ENCODE data around the gene CD38. TPM values are rescaled to one million over a fixed set of nuclear protein-coding genes. Genes with fewer than 3 reads are reported as not detected.
"Not testable (repeated sequence)": the region's sequence is repeated elsewhere in the genome, so short reads cannot be mapped to it uniquely, and the experiment has no call there.

Gene CD38
- total and polyA plus RNA-seq, 2 donors, result 1.4 to 2.0 TPM

DNA sequence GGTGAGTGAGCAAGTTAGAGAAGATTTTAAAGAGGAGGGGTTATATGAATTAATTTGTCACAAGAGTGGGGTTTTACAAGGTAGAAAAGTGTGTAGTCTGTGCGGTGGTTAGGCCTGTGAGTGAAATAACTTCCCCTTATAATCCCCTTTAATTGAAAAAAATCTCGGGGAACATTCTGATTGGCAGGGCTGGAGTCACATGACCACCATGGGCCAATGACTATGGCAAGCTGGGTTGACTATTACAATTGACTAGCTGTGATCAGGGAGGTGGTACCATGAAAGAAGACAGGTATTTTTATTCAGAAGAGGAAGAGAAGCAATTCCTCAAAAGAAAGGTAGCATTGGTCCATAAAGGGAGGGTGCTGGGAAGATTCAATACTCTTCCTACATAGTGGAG, 27.0 kb upstream of the CD38 start:
- WGBS, result 97% methylated on average over 2 of the region's 2 CpGs
- no peak overlapping the region for H3K27ac ChIP-seq (ENCODE audit: low read depth)

GRCh38 chr4:15753081-15753480, 25.0 kb upstream of the CD38 start:
- Histone ChIP-seq H3K4me3 (ENCODE audit: low read depth, low read length) (no peak overlapping the region), H3K27ac (ENCODE audit: low read depth) (no peak overlapping the region), H3K4me1 (ENCODE audit: insufficient read depth) (no peaks in the 10 kb centered on the region), H3K36me3 (ENCODE audit: insufficient read depth) (no peaks in the 10 kb centered on the region)
- DNase-seq (ENCODE audit: extremely low spot score), result no peak
- WGBS, result 75% methylated on average over 6 of the region's 6 CpGs

More for the DNA sequence above, 27.0 kb upstream of the CD38 start:
- Histone ChIP-seq H3K36me3 (ENCODE audit: insufficient read depth) (no peaks in the 10 kb centered on the region), H3K4me3 (ENCODE audit: low read depth, low read length) (no peak overlapping the region), H3K4me1 (ENCODE audit: insufficient read depth) (no peaks in the 10 kb centered on the region)
- no peak for DNase-seq (ENCODE audit: extremely low spot score)

DNA sequence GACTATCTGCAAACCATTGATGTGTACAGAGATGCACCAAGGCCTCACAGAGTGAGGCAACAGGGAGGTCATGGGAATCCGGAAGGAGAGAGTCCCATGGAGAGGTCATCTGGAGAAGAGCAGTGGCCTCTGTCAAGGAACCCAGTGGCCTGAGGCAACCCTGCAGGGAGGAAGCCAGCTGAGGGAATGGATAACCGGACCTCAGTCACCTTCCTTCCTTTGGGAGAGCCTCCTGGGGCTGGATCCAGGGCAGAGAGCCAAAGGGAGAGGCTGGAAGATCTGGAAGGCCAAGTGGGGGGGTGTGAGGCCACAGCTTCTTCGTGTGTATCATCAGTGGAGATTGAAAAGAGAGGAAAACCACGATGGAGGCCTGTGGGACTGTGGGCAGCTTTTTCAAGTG, 24.3 kb upstream of the CD38 start:
- no peaks in the 10 kb centered on the region for H3K4me1 ChIP-seq (ENCODE audit: insufficient read depth)
- no peak overlapping the region for H3K27ac ChIP-seq (ENCODE audit: low read depth)
- H3K4me3 ChIP-seq (ENCODE audit: low read depth, low read length), result no peak overlapping the region
- 45% methylated on average over 4 of the region's 4 CpGs for WGBS
- H3K36me3 ChIP-seq (ENCODE audit: insufficient read depth), result no peaks in the 10 kb centered on the region
- DNase-seq (ENCODE audit: extremely low spot score), result no peak

GRCh38 chr4:15754323-15754722, 23.8 kb upstream of the CD38 start:
- Histone ChIP-seq H3K36me3 (ENCODE audit: insufficient read depth) (no peaks in the 10 kb centered on the region), H3K27ac (ENCODE audit: low read depth) (no peak overlapping the region), H3K4me3 (ENCODE audit: low read depth, low read length) (no peak overlapping the region), H3K4me1 (ENCODE audit: insufficient read depth) (no peaks in the 10 kb centered on the region)
- DNase-seq (ENCODE audit: extremely low spot score), result no peak
- 46% methylated on average over 4 of the region's 4 CpGs for WGBS

DNA sequence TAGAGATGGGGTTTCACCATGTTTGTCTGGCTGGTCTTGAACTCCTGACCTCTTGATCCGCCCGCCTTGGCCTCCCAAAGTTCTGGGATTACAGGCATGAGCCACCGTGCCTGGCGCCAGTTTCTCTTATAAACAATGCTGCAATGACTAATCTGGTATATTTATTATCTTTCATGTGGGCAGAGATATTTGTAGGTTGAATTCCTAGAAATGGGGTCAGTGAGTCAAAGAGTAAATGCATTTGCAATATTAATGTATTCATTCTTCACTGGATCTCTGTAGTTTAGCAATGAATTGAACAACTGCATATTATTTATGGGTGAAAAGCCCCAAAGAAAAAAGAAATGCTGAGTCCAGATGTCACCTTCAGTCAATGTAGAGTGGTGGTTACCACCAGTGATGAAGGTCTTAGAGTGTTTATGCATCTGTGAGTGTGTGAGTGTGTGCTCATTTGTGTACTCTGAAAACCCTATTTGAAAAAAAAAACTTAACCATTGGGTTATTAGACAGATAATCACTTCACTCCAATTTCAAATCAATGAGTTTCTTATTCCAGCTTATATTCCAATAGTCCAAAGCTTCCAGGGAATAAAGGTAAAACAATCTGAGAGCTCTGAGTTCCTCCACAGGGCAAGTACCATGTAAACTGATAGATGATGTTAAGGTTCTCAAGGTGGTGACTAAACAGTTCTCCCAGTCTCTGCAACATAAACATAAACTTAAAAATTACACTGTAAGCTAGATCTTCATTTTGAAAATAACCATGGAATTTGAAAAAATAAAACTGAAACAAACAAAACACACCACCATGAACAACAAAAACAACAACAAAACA, 22.6 kb upstream of the CD38 start:
- 74% methylated on average over 4 of the region's 4 CpGs for WGBS
- no peak for DNase-seq (ENCODE audit: extremely low spot score)
- Histone ChIP-seq H3K36me3 (ENCODE audit: insufficient read depth) (no peaks in the 10 kb centered on the region), H3K27ac (ENCODE audit: low read depth) (no peak overlapping the region), H3K4me1 (ENCODE audit: insufficient read depth) (no peaks in the 10 kb centered on the region), H3K4me3 (ENCODE audit: low read depth, low read length) (no peak overlapping the region)

- 69% methylated on average over 6 of the region's 6 CpGs for WGBS
- no peak for DNase-seq (ENCODE audit: extremely low spot score)
Measured at GRCh38 chr4:15756361-15756861, 21.7 kb upstream of the CD38 start.

GRCh38 chr4:15757054-15757453, 21.1 kb upstream of the CD38 start:
- WGBS, result 62% methylated on average over 4 of the region's 4 CpGs
- Histone ChIP-seq H3K4me3 (ENCODE audit: low read depth, low read length) (no peak overlapping the region), H3K4me1 (ENCODE audit: insufficient read depth) (no peaks in the 10 kb centered on the region), H3K36me3 (ENCODE audit: insufficient read depth) (no peaks in the 10 kb centered on the region), H3K27ac (ENCODE audit: low read depth) (no peak overlapping the region)
- DNase-seq (ENCODE audit: extremely low spot score), result no peak

More at GRCh38 chr4:15756361-15756861, 21.7 kb upstream of the CD38 start:
- no peak overlapping the region for H3K4me3 ChIP-seq (ENCODE audit: low read depth, low read length)
- no peak overlapping the region for H3K27ac ChIP-seq (ENCODE audit: low read depth)
- no peaks in the 10 kb centered on the region for H3K4me1 ChIP-seq (ENCODE audit: insufficient read depth)
- no peaks in the 10 kb centered on the region for H3K36me3 ChIP-seq (ENCODE audit: insufficient read depth)

- Histone ChIP-seq H3K4me3 (ENCODE audit: low read depth, low read length) (no peak overlapping the region), H3K36me3 (ENCODE audit: insufficient read depth) (no peaks in the 10 kb centered on the region), H3K27ac (ENCODE audit: low read depth) (no peak overlapping the region), H3K4me1 (ENCODE audit: insufficient read depth) (no peaks in the 10 kb centered on the region)
- DNase-seq (ENCODE audit: extremely low spot score), result no peak
- 94% methylated on average over 4 of the region's 4 CpGs for WGBS
Measured at GRCh38 chr4:15758294-15758693, 19.8 kb upstream of the CD38 start.

- DNase-seq (ENCODE audit: extremely low spot score); H3K4me3 ChIP-seq (ENCODE audit: low read depth, low read length); H3K36me3 ChIP-seq (ENCODE audit: insufficient read depth); H3K27ac ChIP-seq (ENCODE audit: low read depth); H3K4me1 ChIP-seq (ENCODE audit: insufficient read depth): not testable (repeated sequence)
Measured at GRCh38 chr4:15762460-15762859, 15.7 kb upstream of the CD38 start.

DNA sequence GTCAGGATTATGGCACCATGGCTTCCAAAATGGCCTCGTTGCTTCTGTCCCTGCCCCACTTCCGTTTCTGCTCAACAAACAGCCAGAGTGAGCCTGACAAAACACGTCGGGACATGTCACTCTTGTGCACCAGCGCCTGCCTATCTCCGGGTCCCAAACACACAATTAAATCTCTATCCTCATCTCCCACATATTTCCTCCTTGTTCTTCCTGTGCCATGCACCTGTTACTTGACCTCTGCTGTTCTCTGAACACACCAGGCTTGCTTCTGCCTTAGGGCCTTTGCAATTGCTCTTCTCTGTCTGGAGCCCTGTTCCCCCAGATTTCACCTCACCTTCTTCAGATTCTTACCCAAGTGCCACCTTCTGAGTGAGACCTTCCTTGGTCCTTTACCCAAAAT, 12.7 kb upstream of the CD38 start:
- Histone ChIP-seq H3K27ac (ENCODE audit: low read depth) (no peak overlapping the region), H3K4me3 (ENCODE audit: low read depth, low read length) (no peak overlapping the region), H3K4me1 (ENCODE audit: insufficient read depth) (no peaks in the 10 kb centered on the region), H3K36me3 (ENCODE audit: insufficient read depth) (no peaks in the 10 kb centered on the region)
- no peak for DNase-seq (ENCODE audit: extremely low spot score)
- 61% methylated on average over 6 of the region's 6 CpGs for WGBS

- DNase-seq (ENCODE audit: extremely low spot score), result no peak
- H3K27ac ChIP-seq (ENCODE audit: low read depth), result no peak overlapping the region
- no peak overlapping the region for H3K4me3 ChIP-seq (ENCODE audit: low read depth, low read length)
- no peaks in the 10 kb centered on the region for H3K36me3 ChIP-seq (ENCODE audit: insufficient read depth)
- no peaks in the 10 kb centered on the region for H3K4me1 ChIP-seq (ENCODE audit: insufficient read depth)
- WGBS, result 43% methylated on average over 6 of the region's 6 CpGs
Measured at GRCh38 chr4:15765910-15766697, 12.0 kb upstream of the CD38 start.

DNA sequence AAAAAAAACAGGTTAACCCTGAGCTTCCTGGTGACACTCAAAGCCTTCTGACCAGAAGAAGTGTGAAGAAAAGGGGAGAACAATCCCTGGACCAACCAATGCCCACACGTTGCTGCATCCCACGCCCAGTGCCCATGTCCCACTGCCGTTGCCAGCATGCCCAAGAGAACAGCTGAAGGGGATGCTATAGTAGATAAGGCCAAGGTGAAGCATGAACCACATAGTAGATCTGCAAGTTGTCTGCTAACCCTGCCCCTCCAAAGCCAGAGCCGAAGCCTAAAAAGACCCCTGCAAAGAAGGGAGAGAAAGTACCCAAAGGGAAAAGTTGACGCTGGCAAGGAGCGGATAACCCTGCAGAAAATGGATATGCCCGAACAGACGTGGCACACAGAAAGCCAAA, 11.3 kb upstream of the CD38 start:
- Histone ChIP-seq H3K4me3 (ENCODE audit: low read depth, low read length) (no peak overlapping the region), H3K4me1 (ENCODE audit: insufficient read depth) (no peaks in the 10 kb centered on the region), H3K27ac (ENCODE audit: low read depth) (no peak overlapping the region), H3K36me3 (ENCODE audit: insufficient read depth) (no peaks in the 10 kb centered on the region)
- WGBS, result 82% methylated on average over 8 of the region's 8 CpGs
- no peak for DNase-seq (ENCODE audit: extremely low spot score)

GRCh38 chr4:15769202-15769601, 8.9 kb upstream of the CD38 start:
- WGBS, result 57% methylated on average over 2 of the region's 2 CpGs
- no peak for DNase-seq (ENCODE audit: extremely low spot score)
- no peak overlapping the region for H3K27ac ChIP-seq (ENCODE audit: low read depth)

More at GRCh38 chr4:15769202-15769601, 8.9 kb upstream of the CD38 start:
- Histone ChIP-seq H3K4me1 (ENCODE audit: insufficient read depth) (no peaks in the 10 kb centered on the region), H3K4me3 (ENCODE audit: low read depth, low read length) (no peak overlapping the region), H3K36me3 (ENCODE audit: insufficient read depth) (no peaks in the 10 kb centered on the region)

Measured in urinary bladder (tissue), 4 donors.